Breast epithelium (tissue), 3 donors: ENCODE results near the gene TRIO.

Experiments used
- CTCF ChIP-seq, 3 donors: fragments of 450-650 bp; IDR thresholded peaks; one replicate each; pipeline ENCODE4 v1.5.1; 2016 to 2017; ENCODE audit warnings: antibody characterized with exemption in 3 of 3, mild to moderate bottlenecking in 3 of 3, moderate library complexity in 3 of 3
- POLR2A ChIP-seq: fragments of 450-650 bp; IDR thresholded peaks from one replicate; pipeline ENCODE4 v1.6.1; 2016; ENCODE audit warnings: antibody characterized with exemption, mild to moderate bottlenecking, moderate library complexity
- POLR2AphosphoS5 ChIP-seq, 3 donors: sonication (generic); formaldehyde crosslinking; IDR thresholded peaks; one replicate each; pipeline ENCODE4 v1.6.1; 2017; ENCODE audit warnings: antibody characterized with exemption in 3 of 3

GRCh38 chr5:14383923-14384322 is 240.8 kb downstream of the TRIO start:
- TF ChIP-seq POLR2AphosphoS5 (IDR thresholded peaks at IDR 0.05) (no peak), CTCF (IDR thresholded peaks at IDR 0.05) (no peak), POLR2A (no peak)
